GM21529 (cell line): ENCODE data around the gene CD244.

Source experiments
- ATAC-seq: cut with Tn5 transposase; IDR thresholded peaks from one replicate; pipeline ENCODE4 v1.9.1; 2021; ENCODE audit not compliant: unreplicated experiment

CD244 gene

DNA sequence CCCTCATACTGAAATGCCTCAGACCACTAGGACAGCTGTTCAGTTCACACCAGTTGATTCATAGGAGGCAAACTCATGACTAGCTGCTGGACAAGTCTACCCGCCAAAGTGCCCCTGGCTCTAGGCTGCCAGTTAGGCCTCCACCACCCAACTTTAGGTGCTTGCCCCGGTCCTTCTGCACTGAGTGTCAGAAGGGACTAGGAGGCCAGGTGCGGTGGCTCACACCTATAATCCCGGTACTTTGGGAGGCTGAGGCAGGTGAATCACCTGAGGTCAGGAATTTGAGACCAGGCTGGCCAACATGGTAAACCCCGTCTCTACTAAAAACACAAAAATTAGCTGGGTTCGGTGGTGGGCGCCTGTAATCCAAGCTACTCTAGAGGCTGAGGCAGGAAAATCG lies 47.8 kb downstream of the CD244 start:
- ATAC-seq, result no peak

DNA sequence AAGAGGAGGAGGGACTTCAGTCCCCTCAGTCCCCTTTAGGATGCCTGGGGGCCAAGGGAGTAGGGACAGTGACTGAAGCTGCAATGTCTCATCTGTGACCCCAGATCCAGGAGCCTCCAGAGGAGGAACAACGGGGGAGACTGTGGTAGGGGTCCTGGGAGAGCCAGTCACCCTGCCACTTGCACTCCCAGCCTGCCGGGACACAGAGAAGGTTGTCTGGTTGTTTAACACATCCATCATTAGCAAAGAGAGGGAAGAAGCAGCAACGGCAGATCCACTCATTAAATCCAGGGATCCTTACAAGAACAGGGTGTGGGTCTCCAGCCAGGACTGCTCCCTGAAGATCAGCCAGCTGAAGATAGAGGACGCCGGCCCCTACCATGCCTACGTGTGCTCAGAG lies 48.4 kb downstream of the CD244 start:
- no peak for ATAC-seq

GRCh38 chr1:160813215-160813614 lies 49.5 kb downstream of the CD244 start:
- ATAC-seq, result no peak

GRCh38 chr1:160811147-160811546 lies 51.5 kb downstream of the CD244 start:
- no peak for ATAC-seq

GRCh38 chr1:160810486-160810885 lies 52.2 kb downstream of the CD244 start:
- no peak for ATAC-seq

GRCh38 chr1:160808289-160808688 lies 54.4 kb downstream of the CD244 start:
- ATAC-seq, result no peak

DNA sequence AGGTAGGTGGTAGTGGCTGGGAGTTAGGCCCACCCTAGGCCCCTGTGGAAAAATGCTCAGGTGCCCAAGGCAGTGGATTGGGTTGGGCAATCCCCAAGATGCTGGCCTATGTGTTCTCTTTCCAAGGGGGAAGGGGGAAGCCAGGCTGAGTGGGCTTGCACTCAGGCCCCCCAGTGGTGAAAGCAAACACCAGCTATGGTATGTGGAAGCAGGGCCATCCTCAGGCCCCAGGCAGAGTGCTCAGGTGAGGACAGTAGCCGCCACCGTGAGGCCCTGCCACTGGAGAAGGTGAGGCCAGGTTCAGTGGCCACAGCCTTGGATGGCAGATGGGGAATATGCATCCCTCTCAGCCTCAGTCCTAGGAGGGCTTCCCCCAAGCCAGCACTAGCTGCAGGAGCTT lies 54.9 kb downstream of the CD244 start:
- ATAC-seq, result no peak

- no peak for ATAC-seq
These were observed 55.4 kb downstream of the CD244 start for GRCh38 chr1:160807247-160807646.

GRCh38 chr1:160806784-160807183 lies 55.9 kb downstream of the CD244 start:
- no peak for ATAC-seq

DNA sequence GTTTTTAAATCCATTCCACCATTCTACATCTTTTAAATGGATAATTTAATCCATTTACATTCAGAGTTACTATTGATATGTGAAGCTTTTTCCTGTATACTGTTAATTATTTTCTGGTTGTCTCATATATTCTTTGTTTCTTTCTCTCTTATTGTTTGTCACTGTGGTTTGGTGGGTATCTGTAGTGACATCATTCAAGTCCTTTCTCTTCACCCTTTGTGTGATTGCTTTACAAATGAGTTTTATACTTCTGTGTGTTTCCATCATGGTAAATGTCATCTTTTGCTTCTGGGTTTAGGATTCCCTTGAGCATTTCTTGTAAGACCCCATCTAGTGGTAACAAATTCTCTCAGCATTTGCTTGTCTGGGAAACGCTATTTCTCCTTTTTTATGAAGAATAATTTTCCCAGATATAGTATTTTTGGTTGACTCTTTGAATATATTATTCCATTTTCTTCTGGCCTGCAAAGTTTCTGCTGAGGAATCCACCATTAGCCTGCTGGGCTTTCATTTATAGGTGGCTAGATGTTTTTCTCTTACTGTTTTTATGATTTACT lies 56.5 kb downstream of the CD244 start:
- no peak for ATAC-seq

DNA sequence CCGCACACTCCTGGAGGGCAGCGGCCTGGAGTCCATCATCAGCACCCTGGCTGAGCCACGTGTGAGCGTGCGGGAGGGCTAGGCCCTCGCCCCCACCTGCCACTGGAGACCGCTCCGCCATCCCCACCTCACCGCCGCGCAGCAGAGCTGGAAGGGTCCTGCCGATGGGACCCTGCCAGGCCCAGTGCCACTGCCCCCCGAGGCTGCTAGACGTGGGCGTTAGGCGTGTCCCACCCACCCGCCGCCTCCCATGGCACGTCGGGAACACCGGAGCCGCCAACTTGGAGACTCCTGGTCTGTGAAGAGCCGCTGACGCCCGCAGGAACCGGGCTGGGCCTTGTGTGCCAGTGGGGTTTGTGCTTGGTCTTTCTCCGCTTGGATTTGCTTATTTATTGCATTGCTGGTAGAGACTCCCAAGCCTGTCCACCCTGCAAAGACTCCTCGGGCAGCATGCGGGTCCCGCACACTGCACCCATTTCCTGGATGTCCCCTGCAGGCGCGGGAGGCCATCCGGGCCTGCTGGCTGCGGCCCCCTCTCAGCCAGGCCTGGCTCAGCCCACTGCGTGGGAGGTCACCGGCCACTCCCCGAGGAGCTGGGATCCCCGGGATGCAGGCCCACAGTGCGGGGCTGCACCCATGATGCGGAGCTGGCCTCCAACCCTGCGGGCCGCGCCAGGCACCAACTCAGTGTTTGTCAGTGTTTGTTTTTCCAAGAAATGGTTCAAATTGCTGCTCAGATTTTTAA lies 60.7 kb downstream of the CD244 start:
- no peak for ATAC-seq

GRCh38 chr1:160800645-160801408 lies 61.9 kb downstream of the CD244 start:
- ATAC-seq, result no peak

DNA sequence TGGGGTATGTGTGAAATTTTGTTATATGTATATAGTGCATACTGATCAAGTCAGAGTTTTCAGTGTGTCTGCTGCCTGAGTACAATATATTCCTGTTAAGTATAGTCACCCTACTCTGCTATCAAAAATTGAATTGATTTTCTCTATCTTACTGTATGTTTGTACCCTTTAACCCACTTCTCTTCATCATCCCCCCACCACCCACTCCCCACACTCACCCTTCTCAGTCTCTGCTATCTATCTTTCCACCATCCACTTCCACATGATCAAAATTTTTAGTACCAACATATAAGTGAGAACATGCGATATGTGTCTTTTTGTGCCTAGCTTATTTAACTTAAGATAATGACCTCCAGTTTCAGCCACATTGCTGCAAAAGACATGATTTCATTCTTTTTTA lies 62.5 kb downstream of the CD244 start:
- no peak for ATAC-seq

- no peak for ATAC-seq
These were observed 63.0 kb downstream of the CD244 start for GRCh38 chr1:160799641-160800040.

- no peak for ATAC-seq
These were observed 64.2 kb downstream of the CD244 start for GRCh38 chr1:160798439-160798838.

DNA sequence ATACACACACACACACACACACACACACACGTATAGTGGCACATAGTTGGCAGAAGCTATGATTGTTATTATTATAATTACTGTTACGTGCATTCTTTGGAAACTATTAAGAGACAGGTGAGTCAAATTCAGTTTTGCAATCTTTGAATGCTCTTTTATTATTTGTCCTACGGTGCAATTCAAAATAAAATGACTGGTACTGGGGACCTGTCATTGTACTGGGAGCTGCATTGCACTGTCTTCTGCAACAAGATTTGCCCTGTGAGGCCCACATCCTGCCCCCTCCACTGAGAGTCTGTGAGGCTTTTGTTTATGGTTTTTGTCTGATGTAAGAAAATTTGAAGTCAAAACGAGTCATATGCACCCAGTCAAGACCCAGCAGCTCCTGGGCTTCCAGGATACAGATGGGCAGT lies 64.8 kb downstream of the CD244 start:
- ATAC-seq, result no peak

- ATAC-seq, result peak; percentile 35
These were observed 65.4 kb downstream of the CD244 start for GRCh38 chr1:160797271-160797709.

DNA sequence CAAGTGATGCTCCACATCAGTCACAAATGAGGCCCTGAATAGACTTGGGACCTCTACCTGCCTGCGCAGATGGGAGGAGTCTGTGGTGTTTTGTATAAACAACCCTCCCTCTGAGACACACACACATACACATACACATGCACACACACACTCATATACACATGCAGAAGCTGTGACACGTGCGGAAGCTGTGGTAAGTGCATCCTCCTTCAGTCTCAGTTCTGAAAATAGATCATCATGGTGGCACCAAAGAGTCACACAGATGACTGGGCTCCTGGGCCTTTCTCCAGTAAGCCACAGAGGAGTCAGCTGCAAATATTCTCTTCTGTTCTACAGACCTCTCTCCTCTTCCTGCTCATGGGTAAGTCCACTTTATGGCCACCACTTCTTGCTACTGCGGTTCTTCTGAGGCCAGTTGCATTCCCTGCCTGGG lies 66.7 kb downstream of the CD244 start, which contains the start of gene LY9:
Gene LY9 (plus strand): TSS at position 224 of the 433 bp plus-strand sequence. CDS start 14 bp downstream, at position 238.
- ATAC-seq, result peak; percentile 76

- ATAC-seq, result no peak
These were observed 68.3 kb downstream of the CD244 start for GRCh38 chr1:160794376-160794775.

DNA sequence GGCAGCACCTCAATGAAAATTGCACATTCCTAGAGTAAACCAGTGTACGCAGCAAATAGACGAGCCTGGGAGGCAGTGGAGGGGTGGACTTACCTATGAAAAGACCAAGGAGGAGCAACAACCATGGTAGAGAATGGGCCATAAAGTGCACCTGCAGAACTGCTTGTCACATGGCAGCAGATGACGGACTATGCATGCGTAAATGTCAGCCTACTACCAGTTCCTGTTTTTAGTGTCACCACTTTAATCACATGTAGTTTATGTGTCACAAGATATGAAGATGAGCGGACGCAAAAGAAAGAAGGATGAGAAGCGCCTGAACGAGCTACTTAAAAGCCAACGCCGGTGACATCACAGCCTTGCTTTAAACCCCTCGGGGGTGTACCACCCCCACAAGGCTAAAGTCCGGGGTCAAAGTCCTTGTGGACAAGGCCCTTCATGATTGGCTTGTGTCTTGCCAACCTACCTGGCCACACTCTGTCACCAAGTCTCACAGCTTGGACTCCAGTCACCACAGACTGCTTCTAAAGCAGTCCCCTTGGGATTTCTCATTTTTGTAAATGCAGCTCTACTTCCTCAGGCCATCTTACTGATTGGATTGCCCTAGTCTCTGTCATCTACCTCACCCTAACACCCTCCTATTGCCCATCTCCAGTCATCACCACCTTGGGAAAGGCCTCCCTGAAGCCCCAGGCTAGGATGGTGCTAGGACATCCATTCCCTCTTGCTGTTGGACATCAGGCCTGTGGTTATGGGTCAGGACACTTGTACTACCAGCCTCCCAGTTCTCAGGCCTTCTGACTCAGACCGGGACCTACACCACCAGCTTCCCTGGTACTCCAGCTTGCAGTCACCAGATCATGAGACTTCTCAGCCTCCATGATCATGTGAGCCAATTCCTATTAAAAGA lies 72.7 kb downstream of the CD244 start:
- peak; percentile 78 for ATAC-seq
